Retinal pigment epithelial cell (primary cell): ENCODE data around the gene AGL.
"Not testable (repeated sequence)": the region's sequence is repeated elsewhere in the genome, so short reads cannot be mapped to it uniquely, and the experiment has no call there.

ENCODE experiments used
- DNase-seq: peaks from one replicate; pipeline ENCODE4 v3.0.0-alpha.2; 2010; ENCODE audit warnings: low read depth
- H3K4me3 ChIP-seq: 2 replicates; pipeline ENCODE4 v1.5.1; 2011; ENCODE audit warnings: mild to moderate bottlenecking, low read length, control low read depth, moderate library complexity
- TF ChIP-seq, protein P1 (sequence below): conservative IDR thresholded peaks from 2 replicates; pipeline ENCODE4 v1.5.1; 2011; ENCODE audit warnings: low read depth, low read length, control low read depth, inconsistent platforms

Gene AGL

DNA sequence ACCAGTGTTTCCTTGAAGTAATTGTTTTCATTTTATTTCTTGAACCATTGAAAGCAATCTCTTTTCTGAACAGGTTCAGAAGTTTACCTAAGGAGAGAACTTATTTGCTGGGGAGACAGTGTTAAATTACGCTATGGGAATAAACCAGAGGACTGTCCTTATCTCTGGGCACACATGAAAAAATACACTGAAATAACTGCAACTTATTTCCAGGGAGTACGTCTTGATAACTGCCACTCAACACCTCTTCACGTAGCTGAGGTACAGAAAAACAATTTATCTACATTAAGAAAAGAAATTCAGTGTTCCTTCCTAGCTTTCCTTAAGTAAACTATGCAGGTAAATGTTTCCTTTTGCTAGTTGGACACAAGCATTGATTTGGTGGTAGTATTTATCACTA is 27.4 kb downstream of the AGL start:
- no peak overlapping the region for H3K4me3 ChIP-seq
- DNase-seq: no peak
- TF ChIP-seq, protein P1, sequence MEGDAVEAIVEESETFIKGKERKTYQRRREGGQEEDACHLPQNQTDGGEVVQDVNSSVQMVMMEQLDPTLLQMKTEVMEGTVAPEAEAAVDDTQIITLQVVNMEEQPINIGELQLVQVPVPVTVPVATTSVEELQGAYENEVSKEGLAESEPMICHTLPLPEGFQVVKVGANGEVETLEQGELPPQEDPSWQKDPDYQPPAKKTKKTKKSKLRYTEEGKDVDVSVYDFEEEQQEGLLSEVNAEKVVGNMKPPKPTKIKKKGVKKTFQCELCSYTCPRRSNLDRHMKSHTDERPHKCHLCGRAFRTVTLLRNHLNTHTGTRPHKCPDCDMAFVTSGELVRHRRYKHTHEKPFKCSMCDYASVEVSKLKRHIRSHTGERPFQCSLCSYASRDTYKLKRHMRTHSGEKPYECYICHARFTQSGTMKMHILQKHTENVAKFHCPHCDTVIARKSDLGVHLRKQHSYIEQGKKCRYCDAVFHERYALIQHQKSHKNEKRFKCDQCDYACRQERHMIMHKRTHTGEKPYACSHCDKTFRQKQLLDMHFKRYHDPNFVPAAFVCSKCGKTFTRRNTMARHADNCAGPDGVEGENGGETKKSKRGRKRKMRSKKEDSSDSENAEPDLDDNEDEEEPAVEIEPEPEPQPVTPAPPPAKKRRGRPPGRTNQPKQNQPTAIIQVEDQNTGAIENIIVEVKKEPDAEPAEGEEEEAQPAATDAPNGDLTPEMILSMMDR: no peak

DNA sequence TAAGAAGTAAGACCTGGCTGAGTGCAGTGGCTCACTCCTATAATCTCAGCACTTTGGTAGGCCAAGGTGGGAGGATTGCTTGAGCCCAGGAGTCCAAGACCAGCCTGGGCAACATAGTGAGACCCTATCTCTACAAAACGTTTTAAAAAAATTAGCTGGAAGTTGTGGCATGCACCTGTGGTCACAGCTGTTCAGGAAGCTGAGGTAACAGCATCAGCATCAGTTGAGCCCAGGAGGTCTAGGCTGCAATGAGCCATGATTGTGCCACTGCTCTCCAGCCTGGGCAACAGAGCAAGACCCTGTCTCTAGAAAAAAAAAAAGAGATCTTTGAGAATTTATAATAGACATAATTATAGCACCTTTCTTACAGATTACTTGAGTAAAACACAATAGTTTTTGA is 36.0 kb downstream of the AGL start:
- TF ChIP-seq, protein P1: no peak
- no peak overlapping the region for H3K4me3 ChIP-seq
- no peak for DNase-seq

DNA sequence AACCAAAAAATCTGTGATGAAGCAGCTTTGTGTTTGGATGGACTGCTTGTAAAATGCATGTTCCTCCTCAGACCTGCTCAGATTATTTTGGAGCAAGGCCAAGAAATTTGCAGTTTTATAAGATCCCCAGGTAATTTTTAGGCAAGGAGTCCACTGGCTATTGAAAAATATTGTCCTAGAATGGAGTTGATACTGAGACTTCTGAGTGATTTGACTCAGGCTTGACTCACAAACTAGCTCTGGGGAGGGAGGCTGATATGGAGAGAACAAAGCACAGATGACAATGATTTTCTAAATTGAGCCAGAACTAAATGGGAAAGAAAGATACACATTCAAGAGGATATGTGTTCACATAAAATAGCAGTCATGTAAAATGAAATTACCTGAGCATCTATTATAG is 36.7 kb downstream of the AGL start:
- no peak overlapping the region for H3K4me3 ChIP-seq
- DNase-seq: no peak
- TF ChIP-seq, protein P1: no peak

DNA sequence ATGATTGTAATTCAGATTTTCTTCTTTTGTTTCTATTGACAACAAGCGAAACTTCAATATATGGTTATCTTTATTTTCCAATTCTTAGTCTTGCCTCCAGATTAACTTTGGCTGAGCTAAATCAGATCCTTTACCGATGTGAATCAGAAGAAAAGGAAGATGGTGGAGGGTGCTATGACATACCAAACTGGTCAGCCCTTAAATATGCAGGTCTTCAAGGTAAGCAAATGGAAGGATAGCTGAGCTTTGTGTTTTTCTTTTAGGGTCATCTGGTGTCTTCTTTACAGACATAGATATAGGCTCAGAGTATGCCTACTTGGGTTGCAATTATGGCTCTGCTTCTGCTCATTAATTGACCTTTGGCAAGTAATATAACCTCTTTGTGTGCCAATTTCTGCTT is 37.7 kb downstream of the AGL start:
- TF ChIP-seq, protein P1: no peak
- H3K4me3 ChIP-seq: no peak overlapping the region
- no peak for DNase-seq

DNA sequence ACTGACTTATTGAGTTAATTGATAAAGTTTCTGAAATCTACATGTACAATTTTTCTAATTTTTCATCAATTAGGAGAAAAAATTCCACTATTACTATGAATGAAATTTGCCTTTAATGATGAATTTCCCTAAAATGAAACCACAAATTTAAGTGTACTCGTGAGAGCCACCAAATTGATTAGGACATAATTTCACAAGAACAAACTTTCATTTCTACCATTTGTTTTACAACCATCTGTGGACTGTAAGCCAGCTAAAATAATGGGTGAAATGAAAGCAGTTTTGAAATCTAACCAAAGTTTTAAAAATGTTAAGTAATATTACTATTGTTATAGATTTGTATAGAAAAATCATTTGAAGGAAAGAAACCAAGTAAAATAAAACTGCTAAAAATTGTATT is 41.8 kb downstream of the AGL start:
- H3K4me3 ChIP-seq: no peak overlapping the region
- TF ChIP-seq, protein P1: no peak
- DNase-seq: no peak

DNA sequence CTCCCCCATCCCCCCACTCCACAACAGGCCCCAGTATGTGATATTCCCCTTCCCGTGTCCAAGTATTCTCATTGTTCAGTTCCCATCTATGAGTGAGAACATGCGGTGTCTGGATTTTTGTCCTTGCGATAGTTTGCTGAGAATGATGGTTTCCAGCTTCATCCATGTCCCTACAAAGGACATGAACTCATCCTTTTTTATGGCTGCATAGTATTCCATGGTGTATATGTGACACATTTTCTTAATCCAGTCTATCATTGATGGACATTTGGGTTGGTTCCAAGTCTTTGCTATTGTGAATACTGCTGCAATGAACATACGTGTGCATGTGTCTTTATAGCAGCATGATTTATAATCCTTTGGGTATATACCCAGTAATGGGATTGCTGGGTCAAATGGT is 53.1 kb downstream of the AGL start:
- not testable (repeated sequence) for H3K4me3 ChIP-seq, DNase-seq

DNA sequence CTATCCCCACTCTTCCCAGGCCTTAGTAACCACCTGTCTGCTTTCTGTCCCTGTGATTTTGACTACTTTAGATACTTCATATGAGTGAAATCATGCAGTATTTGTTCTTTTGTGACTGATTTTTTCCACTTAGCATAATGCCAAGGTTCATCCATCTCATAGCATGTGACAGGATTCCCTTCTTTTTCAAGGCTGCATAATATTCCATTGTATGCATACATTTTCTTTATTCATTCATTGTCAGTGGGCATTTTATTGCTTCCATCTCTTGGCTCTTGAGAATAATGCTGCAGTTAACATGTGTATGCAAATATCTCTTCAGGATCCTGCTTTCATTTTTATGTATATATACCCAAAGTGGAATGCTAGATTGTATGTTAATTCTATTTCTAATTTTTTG is 56.4 kb downstream of the AGL start:
- H3K4me3 ChIP-seq: no peak overlapping the region
- DNase-seq: no peak
- TF ChIP-seq, protein P1: no peak

DNA sequence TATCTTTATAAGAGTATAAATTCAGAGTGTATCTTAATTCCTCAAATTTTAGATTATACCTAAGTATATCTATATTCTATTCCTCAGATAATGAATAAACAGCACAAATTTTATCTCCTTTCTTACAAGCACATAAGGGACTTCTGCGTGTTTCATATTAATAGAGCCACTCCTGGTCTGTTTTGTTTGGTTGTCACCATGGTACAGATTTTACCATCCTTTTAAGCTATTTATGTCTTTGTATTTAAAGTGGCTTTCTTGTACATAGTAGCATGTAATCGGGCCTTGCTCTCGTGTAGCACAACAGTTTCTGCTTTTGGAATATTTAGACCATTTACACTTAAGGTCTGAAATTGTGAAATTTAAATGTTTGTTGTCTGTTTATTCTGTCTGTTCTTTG is 67.1 kb downstream of the AGL start:
- H3K4me3 ChIP-seq: no peak overlapping the region
- DNase-seq: no peak
- TF ChIP-seq, protein P1: no peak
